ENCODE data around the gene PSMB4.

DNA sequence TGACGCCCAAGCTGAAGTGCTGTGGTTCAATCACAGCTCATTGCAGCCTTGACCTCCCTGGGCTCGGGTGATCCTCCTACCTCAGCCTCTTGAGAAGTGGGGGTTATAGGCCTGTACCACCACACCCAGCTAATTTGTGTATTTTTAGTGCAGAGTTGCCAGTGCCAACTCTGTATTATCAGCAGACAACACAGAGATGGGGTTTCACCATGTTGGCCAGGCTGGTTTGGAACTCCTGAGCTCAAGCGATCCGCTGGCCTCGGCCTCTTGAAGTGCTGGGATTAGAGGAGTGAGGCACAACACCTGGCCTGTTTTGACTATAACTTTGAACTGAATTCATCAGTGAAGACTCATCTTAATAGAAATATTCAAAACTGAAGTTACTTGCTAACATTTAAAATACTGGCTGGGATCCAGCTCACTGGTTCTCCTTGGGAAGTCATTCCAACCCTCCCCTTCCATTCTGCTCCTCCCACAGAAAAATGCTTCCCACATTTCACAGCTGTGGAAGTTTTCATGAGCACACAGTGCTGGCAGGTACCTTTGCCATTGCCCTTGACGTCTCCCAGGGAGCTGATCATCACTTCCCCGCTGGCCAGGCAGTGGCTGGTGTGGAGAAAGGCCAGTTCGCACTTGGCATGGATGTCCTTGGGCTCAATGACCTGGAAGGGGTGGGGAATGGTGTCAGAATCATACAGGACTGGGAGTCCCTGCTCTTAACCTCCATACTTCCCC is 31.5 kb upstream of the PSMB4 start:
- no peak for TF ChIP-seq NR2C2 (CRISPR knock-in tag; IDR thresholded peaks at IDR 0.05)
- TF ChIP-seq, protein P1, sequence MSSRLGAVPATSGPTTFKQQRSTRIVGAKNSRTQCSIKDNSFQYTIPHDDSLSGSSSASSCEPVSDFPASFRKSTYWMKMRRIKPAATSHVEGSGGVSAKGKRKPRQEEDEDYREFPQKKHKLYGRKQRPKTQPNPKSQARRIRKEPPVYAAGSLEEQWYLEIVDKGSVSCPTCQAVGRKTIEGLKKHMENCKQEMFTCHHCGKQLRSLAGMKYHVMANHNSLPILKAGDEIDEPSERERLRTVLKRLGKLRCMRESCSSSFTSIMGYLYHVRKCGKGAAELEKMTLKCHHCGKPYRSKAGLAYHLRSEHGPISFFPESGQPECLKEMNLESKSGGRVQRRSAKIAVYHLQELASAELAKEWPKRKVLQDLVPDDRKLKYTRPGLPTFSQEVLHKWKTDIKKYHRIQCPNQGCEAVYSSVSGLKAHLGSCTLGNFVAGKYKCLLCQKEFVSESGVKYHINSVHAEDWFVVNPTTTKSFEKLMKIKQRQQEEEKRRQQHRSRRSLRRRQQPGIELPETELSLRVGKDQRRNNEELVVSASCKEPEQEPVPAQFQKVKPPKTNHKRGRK (CRISPR knock-in tag; IDR thresholded peaks at IDR 0.05; ENCODE audit: borderline replicate concordance), result no peak
- no peak for TF ChIP-seq ZBTB21 (CRISPR knock-in tag; IDR thresholded peaks at IDR 0.05; ENCODE audit: borderline replicate concordance)
- TF ChIP-seq, protein P2, sequence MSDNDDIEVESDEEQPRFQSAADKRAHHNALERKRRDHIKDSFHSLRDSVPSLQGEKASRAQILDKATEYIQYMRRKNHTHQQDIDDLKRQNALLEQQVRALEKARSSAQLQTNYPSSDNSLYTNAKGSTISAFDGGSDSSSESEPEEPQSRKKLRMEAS (CRISPR knock-in tag; IDR thresholded peaks at IDR 0.05), result no peak
- TF ChIP-seq, protein P3, sequence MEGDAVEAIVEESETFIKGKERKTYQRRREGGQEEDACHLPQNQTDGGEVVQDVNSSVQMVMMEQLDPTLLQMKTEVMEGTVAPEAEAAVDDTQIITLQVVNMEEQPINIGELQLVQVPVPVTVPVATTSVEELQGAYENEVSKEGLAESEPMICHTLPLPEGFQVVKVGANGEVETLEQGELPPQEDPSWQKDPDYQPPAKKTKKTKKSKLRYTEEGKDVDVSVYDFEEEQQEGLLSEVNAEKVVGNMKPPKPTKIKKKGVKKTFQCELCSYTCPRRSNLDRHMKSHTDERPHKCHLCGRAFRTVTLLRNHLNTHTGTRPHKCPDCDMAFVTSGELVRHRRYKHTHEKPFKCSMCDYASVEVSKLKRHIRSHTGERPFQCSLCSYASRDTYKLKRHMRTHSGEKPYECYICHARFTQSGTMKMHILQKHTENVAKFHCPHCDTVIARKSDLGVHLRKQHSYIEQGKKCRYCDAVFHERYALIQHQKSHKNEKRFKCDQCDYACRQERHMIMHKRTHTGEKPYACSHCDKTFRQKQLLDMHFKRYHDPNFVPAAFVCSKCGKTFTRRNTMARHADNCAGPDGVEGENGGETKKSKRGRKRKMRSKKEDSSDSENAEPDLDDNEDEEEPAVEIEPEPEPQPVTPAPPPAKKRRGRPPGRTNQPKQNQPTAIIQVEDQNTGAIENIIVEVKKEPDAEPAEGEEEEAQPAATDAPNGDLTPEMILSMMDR (IDR thresholded peaks at IDR 0.05), result no peak
- TF ChIP-seq, protein P4, sequence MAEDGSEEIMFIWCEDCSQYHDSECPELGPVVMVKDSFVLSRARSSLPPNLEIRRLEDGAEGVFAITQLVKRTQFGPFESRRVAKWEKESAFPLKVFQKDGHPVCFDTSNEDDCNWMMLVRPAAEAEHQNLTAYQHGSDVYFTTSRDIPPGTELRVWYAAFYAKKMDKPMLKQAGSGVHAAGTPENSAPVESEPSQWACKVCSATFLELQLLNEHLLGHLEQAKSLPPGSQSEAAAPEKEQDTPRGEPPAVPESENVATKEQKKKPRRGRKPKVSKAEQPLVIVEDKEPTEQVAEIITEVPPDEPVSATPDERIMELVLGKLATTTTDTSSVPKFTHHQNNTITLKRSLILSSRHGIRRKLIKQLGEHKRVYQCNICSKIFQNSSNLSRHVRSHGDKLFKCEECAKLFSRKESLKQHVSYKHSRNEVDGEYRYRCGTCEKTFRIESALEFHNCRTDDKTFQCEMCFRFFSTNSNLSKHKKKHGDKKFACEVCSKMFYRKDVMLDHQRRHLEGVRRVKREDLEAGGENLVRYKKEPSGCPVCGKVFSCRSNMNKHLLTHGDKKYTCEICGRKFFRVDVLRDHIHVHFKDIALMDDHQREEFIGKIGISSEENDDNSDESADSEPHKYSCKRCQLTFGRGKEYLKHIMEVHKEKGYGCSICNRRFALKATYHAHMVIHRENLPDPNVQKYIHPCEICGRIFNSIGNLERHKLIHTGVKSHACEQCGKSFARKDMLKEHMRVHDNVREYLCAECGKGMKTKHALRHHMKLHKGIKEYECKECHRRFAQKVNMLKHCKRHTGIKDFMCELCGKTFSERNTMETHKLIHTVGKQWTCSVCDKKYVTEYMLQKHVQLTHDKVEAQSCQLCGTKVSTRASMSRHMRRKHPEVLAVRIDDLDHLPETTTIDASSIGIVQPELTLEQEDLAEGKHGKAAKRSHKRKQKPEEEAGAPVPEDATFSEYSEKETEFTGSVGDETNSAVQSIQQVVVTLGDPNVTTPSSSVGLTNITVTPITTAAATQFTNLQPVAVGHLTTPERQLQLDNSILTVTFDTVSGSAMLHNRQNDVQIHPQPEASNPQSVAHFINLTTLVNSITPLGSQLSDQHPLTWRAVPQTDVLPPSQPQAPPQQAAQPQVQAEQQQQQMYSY (CRISPR knock-in tag; IDR thresholded peaks at IDR 0.05), result no peak
- TF ChIP-seq, protein P5, sequence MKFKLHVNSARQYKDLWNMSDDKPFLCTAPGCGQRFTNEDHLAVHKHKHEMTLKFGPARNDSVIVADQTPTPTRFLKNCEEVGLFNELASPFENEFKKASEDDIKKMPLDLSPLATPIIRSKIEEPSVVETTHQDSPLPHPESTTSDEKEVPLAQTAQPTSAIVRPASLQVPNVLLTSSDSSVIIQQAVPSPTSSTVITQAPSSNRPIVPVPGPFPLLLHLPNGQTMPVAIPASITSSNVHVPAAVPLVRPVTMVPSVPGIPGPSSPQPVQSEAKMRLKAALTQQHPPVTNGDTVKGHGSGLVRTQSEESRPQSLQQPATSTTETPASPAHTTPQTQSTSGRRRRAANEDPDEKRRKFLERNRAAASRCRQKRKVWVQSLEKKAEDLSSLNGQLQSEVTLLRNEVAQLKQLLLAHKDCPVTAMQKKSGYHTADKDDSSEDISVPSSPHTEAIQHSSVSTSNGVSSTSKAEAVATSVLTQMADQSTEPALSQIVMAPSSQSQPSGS (CRISPR knock-in tag; IDR thresholded peaks at IDR 0.05; ENCODE audit: borderline replicate concordance, low read depth), result no peak
- no peak for TF ChIP-seq KAT7 (CRISPR knock-in tag; IDR thresholded peaks at IDR 0.05; ENCODE audit: borderline replicate concordance)
- TF ChIP-seq, protein P6, sequence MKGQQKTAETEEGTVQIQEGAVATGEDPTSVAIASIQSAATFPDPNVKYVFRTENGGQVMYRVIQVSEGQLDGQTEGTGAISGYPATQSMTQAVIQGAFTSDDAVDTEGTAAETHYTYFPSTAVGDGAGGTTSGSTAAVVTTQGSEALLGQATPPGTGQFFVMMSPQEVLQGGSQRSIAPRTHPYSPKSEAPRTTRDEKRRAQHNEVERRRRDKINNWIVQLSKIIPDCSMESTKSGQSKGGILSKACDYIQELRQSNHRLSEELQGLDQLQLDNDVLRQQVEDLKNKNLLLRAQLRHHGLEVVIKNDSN (CRISPR knock-in tag; IDR thresholded peaks at IDR 0.05), result no peak
- no peak for TF ChIP-seq ELF4 (CRISPR knock-in tag; IDR thresholded peaks at IDR 0.05; ENCODE audit: low read depth)
- TF ChIP-seq, protein P7, sequence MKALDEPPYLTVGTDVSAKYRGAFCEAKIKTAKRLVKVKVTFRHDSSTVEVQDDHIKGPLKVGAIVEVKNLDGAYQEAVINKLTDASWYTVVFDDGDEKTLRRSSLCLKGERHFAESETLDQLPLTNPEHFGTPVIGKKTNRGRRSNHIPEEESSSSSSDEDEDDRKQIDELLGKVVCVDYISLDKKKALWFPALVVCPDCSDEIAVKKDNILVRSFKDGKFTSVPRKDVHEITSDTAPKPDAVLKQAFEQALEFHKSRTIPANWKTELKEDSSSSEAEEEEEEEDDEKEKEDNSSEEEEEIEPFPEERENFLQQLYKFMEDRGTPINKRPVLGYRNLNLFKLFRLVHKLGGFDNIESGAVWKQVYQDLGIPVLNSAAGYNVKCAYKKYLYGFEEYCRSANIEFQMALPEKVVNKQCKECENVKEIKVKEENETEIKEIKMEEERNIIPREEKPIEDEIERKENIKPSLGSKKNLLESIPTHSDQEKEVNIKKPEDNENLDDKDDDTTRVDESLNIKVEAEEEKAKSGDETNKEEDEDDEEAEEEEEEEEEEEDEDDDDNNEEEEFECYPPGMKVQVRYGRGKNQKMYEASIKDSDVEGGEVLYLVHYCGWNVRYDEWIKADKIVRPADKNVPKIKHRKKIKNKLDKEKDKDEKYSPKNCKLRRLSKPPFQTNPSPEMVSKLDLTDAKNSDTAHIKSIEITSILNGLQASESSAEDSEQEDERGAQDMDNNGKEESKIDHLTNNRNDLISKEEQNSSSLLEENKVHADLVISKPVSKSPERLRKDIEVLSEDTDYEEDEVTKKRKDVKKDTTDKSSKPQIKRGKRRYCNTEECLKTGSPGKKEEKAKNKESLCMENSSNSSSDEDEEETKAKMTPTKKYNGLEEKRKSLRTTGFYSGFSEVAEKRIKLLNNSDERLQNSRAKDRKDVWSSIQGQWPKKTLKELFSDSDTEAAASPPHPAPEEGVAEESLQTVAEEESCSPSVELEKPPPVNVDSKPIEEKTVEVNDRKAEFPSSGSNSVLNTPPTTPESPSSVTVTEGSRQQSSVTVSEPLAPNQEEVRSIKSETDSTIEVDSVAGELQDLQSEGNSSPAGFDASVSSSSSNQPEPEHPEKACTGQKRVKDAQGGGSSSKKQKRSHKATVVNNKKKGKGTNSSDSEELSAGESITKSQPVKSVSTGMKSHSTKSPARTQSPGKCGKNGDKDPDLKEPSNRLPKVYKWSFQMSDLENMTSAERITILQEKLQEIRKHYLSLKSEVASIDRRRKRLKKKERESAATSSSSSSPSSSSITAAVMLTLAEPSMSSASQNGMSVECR (CRISPR knock-in tag; IDR thresholded peaks at IDR 0.05; ENCODE audit: borderline replicate concordance), result no peak
- no peak for TF ChIP-seq ZNF263 (CRISPR knock-in tag; IDR thresholded peaks at IDR 0.05; ENCODE audit: low read depth)
- TF ChIP-seq, protein P8, sequence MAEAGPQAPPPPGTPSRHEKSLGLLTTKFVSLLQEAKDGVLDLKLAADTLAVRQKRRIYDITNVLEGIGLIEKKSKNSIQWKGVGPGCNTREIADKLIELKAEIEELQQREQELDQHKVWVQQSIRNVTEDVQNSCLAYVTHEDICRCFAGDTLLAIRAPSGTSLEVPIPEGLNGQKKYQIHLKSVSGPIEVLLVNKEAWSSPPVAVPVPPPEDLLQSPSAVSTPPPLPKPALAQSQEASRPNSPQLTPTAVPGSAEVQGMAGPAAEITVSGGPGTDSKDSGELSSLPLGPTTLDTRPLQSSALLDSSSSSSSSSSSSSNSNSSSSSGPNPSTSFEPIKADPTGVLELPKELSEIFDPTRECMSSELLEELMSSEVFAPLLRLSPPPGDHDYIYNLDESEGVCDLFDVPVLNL (CRISPR knock-in tag; IDR thresholded peaks at IDR 0.05; ENCODE audit: borderline replicate concordance, low read depth), result no peak
- TF ChIP-seq, protein P9, sequence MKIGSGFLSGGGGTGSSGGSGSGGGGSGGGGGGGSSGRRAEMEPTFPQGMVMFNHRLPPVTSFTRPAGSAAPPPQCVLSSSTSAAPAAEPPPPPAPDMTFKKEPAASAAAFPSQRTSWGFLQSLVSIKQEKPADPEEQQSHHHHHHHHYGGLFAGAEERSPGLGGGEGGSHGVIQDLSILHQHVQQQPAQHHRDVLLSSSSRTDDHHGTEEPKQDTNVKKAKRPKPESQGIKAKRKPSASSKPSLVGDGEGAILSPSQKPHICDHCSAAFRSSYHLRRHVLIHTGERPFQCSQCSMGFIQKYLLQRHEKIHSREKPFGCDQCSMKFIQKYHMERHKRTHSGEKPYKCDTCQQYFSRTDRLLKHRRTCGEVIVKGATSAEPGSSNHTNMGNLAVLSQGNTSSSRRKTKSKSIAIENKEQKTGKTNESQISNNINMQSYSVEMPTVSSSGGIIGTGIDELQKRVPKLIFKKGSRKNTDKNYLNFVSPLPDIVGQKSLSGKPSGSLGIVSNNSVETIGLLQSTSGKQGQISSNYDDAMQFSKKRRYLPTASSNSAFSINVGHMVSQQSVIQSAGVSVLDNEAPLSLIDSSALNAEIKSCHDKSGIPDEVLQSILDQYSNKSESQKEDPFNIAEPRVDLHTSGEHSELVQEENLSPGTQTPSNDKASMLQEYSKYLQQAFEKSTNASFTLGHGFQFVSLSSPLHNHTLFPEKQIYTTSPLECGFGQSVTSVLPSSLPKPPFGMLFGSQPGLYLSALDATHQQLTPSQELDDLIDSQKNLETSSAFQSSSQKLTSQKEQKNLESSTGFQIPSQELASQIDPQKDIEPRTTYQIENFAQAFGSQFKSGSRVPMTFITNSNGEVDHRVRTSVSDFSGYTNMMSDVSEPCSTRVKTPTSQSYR (CRISPR knock-in tag; IDR thresholded peaks at IDR 0.05), result no peak

All from WTC11 (cell line).